Nephron progenitor cell (in vitro differentiated cells): Measurements from ENCODE around the gene GNB5.

Experiments used
- DNase-seq: peaks from one replicate; pipeline ENCODE4 v3.0.0; 2021
- H3K27ac Mint-ChIP-seq: 2 replicates; pipeline ENCODE4 v1.8.0; 2021; ENCODE audit warnings: mild to moderate bottlenecking, moderate library complexity, mixed read lengths
- H3K27me3 Mint-ChIP-seq: 2 replicates; pipeline ENCODE4 v1.8.0; 2021; ENCODE audit warnings: mild to moderate bottlenecking, low read depth, mixed read lengths; ENCODE audit not compliant: poor library complexity
- H3K36me3 Mint-ChIP-seq: 2 replicates; pipeline ENCODE4 v1.8.0; 2021; ENCODE audit warnings: low read depth, mixed read lengths
- H3K4me1 Mint-ChIP-seq: 2 replicates; pipeline ENCODE4 v1.8.0; 2021; ENCODE audit warnings: mixed read lengths
- H3K4me3 Mint-ChIP-seq: 2 replicates; pipeline ENCODE4 v1.8.0; 2021; ENCODE audit warnings: mild to moderate bottlenecking, moderate library complexity, mixed read lengths
- H3K9me3 Mint-ChIP-seq: 2 replicates; pipeline ENCODE4 v1.8.0; 2021; ENCODE audit warnings: mild to moderate bottlenecking, moderate library complexity, mixed read lengths
- CTCF ChIP-seq: fragments of 200-600 bp; sonication (generic); IDR thresholded peaks from 2 replicates; pipeline ENCODE4 v1.5.0; 2021; ENCODE audit warnings: antibody characterized with exemption

Gene GNB5

GRCh38 chr15:52206446-52206845 is 15.3 kb upstream of the GNB5 start:
- Mint-ChIP-seq H3K4me3 (no peak overlapping the region), H3K9me3 (no peaks in the 10 kb centered on the region), H3K4me1 (peaks cover 6% of the 10 kb centered on the region), H3K27ac (no peak overlapping the region), H3K36me3 (no peaks in the 10 kb centered on the region), H3K27me3 (no peaks in the 10 kb centered on the region)
- no peak for TF ChIP-seq CTCF
- no peak for DNase-seq

GRCh38 chr15:52204657-52205056 is 13.5 kb upstream of the GNB5 start:
- H3K27ac Mint-ChIP-seq, result peak overlapping the region; percentile 78

DNA sequence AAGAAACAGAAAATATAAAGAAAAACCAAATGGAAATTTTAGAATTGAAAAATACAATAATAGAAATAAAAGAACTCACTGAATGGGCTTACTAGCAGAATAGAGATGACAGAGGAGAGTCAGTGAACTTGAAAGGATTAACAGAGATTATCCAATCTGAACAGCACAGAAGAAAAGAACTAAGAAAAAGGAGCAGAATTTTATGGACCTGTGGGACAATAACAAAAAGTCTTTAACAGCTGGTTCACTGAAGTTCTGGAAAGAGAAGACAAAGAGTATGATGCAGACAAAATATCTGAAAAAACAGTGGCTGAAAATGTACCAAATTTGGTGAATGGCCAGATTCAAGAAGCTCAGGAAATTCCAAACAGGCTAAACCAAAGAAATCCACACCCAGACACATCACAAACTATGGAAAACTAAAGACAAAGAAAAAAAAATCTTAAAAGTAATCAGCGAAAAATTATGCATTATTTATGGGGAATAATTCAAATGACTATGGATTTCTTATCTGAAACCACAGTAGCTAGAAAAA is 9.7 kb upstream of the GNB5 start:
- Mint-ChIP-seq H3K36me3 (no peaks in the 10 kb centered on the region), H3K27ac (no peak overlapping the region), H3K27me3 (peaks cover 4% of the 10 kb centered on the region), H3K9me3 (no peaks in the 10 kb centered on the region), H3K4me3 (no peak overlapping the region), H3K4me1 (peaks cover 6% of the 10 kb centered on the region)
- TF ChIP-seq CTCF, result no peak
- DNase-seq, result no peak

More at GRCh38 chr15:52204657-52205056, 13.5 kb upstream of the GNB5 start:
- no peaks in the 10 kb centered on the region for H3K36me3 Mint-ChIP-seq
- TF ChIP-seq CTCF, result no peak
- H3K4me1 Mint-ChIP-seq, result peaks cover 6% of the 10 kb centered on the region
- no peak overlapping the region for H3K4me3 Mint-ChIP-seq
- no peak for DNase-seq
- no peaks in the 10 kb centered on the region for H3K9me3 Mint-ChIP-seq
- peaks cover 4% of the 10 kb centered on the region for H3K27me3 Mint-ChIP-seq

DNA sequence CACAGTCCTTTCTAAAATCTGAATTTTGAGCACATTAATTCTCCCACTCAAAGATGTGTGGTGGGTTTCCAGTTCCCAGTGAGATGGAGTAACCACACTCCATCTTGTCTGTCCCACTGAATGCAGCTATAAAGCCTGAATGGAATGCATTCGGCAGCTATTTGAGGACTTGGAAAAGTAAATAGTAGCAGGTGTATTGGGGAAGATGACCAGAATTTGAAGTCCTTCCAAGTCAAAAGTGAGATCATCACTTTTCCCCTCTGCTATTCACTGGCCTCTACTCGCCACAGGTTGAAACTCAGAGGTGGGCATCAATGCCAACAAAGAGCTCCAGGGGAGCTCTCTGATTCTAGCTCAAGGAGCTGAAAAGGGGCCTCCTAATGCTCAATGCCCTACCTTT is 8.1 kb upstream of the GNB5 start:
- no peaks in the 10 kb centered on the region for H3K9me3 Mint-ChIP-seq
- DNase-seq, result no peak

DNA sequence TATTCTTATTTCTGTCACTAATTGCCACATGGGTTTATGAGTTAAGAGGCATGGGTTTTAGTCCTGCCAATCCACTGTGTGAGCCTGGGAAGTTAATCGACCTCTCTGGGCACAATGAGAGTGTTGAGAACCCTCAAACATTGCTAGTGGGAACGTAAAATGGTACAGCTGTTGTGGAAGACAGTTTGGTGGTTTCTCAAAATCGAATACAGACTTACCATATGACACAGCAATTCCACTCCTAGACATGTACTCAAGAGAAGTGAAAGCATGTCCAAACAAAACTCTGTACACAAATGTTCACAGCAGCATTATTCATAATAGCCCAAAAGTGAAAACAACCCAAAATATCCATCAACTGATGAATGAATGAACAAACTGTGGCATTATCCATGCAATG is 5.7 kb upstream of the GNB5 start:
- no peak overlapping the region for H3K4me3 Mint-ChIP-seq
- no peaks in the 10 kb centered on the region for H3K4me1 Mint-ChIP-seq
- DNase-seq, result no peak
- no peaks in the 10 kb centered on the region for H3K9me3 Mint-ChIP-seq
- no peaks in the 10 kb centered on the region for H3K36me3 Mint-ChIP-seq
- TF ChIP-seq CTCF, result no peak
- peaks cover 4% of the 10 kb centered on the region for H3K27me3 Mint-ChIP-seq
- no peak overlapping the region for H3K27ac Mint-ChIP-seq

More for the DNA sequence above, 8.1 kb upstream of the GNB5 start:
- no peak overlapping the region for H3K4me3 Mint-ChIP-seq
- H3K27me3 Mint-ChIP-seq, result peaks cover 4% of the 10 kb centered on the region
- no peak overlapping the region for H3K27ac Mint-ChIP-seq
- H3K36me3 Mint-ChIP-seq, result no peaks in the 10 kb centered on the region
- TF ChIP-seq CTCF, result no peak
- no peaks in the 10 kb centered on the region for H3K4me1 Mint-ChIP-seq

DNA sequence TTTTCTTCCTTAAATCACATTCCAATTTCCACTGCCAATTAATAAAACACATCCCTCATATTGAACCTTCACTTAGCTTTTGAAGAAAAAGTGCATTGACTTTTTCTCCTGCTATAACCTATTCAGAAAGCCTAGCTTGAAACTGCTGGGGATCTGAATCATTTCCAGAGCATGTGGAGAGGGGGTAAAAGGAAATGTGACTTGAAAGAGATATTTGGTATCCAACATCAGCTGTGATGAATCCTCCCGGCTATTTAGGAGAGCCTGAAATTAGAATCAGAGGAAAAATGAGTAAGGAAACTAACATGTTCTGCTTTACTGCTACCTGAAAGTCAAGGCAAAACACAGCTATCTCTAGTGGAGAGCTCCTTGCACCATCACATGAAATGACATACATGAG is 2.6 kb upstream of the GNB5 start:
- H3K9me3 Mint-ChIP-seq, result no peaks in the 10 kb centered on the region
- H3K4me3 Mint-ChIP-seq, result no peak overlapping the region
- no peak for TF ChIP-seq CTCF
- H3K36me3 Mint-ChIP-seq, result no peaks in the 10 kb centered on the region
- no peaks in the 10 kb centered on the region for H3K27me3 Mint-ChIP-seq
- DNase-seq, result no peak
- H3K4me1 Mint-ChIP-seq, result no peaks in the 10 kb centered on the region
- no peak overlapping the region for H3K27ac Mint-ChIP-seq
